ENCODE measurements around the gene DBP. TPM values are rescaled to one million over a fixed set of nuclear protein-coding genes. Genes with fewer than 3 reads are reported as not detected.

DBP gene
- polyA plus RNA-seq, 10 donors = 3.9 to 9.7 (median 6.0) TPM

DNA sequence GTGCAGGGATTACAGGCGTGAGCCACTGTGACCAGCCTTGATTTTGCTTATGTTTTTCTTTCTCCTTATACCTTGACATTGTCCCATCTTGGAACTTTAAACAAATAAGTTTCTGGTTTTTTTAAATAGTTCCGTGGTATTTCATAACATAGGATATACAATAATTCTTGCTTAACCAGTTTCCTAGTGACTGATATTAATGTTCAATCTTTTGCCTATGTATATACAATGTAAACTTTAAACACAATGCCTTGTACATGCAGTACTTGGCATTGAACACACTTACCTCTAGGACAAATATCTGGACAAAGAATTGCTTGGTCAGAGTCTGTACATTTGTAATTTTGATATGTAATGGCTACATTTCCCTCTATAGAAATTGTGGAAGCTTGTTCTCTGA, 55.0 kb downstream of the DBP start:
- no peak for DNase-seq

Other genes starting within 250 kb of the DBP start
- 100 to 1,000 TPM in 9 of 10 donors, 10 to 100 TPM in 1; 99.5 to 140 (median 124) TPM for gene KDELR1, start 245.8 kb downstream of the DBP start, polyA plus RNA-seq (ENCODE audit: insufficient read length in 10 of 10)
- 1 to 10 TPM in 8 of 10 donors, under 1 TPM in 2; 0.83 to 2.5 (median 1.3) TPM for gene GRIN2D, start 243.7 kb downstream of the DBP start, polyA plus RNA-seq (ENCODE audit: insufficient read length in 10 of 10)
- 10 to 100 TPM; 14.9 to 27.8 (median 22.3) TPM for gene GRWD1, start 191.4 kb downstream of the DBP start, polyA plus RNA-seq (ENCODE audit: insufficient read length in 10 of 10)
- 1 to 10 TPM in 2 of 10 donors, under 1 TPM in 8; 0.59 to 1.1 (median 0.72) TPM for gene KCNJ14, start 181.8 kb downstream of the DBP start, polyA plus RNA-seq (ENCODE audit: insufficient read length in 10 of 10)
- gene CYTH2, start 168.0 kb downstream of the DBP start, polyA plus RNA-seq (ENCODE audit: insufficient read length in 10 of 10) = 10 to 100 TPM; 34.8 to 52.0 (median 40.0) TPM
- gene LMTK3, start 125.5 kb downstream of the DBP start, polyA plus RNA-seq (ENCODE audit: insufficient read length in 10 of 10) = under 1 TPM in 7 of 10 donors, not detected in 3; 0.04 to 0.70 (median 0.28) TPM
- gene SULT2B1, start 85.2 kb downstream of the DBP start, polyA plus RNA-seq (ENCODE audit: insufficient read length in 10 of 10) = 1 to 10 TPM in 2 of 10 donors, under 1 TPM in 4, not detected in 4; 0.21 to 3.5 (median 0.40) TPM
- not detected for gene SPACA4, start 30.6 kb downstream of the DBP start, polyA plus RNA-seq (ENCODE audit: insufficient read length in 10 of 10)
- 1 to 10 TPM in 1 of 10 donors, under 1 TPM in 4, not detected in 5; 0.16 to 1.8 (median 0.24) TPM for gene FAM83E, start 22.3 kb downstream of the DBP start, polyA plus RNA-seq (ENCODE audit: insufficient read length in 10 of 10)
- 1,000 to 10,000 TPM; 1,102 to 2,024 (median 1,616) TPM for gene RPL18, start 18.2 kb downstream of the DBP start, polyA plus RNA-seq (ENCODE audit: insufficient read length in 10 of 10)
- gene SPHK2, start 17.9 kb downstream of the DBP start, polyA plus RNA-seq (ENCODE audit: insufficient read length in 10 of 10) = 1 to 10 TPM; 5.3 to 8.5 (median 7.4) TPM
- 10 to 100 TPM in 3 of 10 donors, 1 to 10 TPM in 7; 4.5 to 15.7 (median 9.0) TPM for gene CA11, start 8.8 kb upstream of the DBP start, polyA plus RNA-seq (ENCODE audit: insufficient read length in 10 of 10)
- gene NTN5, start 35.6 kb upstream of the DBP start, polyA plus RNA-seq (ENCODE audit: insufficient read length in 10 of 10) = 1 to 10 TPM in 8 of 10 donors, under 1 TPM in 2; 0.67 to 9.6 (median 2.3) TPM
- 1 to 10 TPM in 2 of 10 donors, under 1 TPM in 8; 0.39 to 1.2 (median 0.83) TPM for gene FUT2, start 58.6 kb upstream of the DBP start, polyA plus RNA-seq (ENCODE audit: insufficient read length in 10 of 10)
- 100 to 1,000 TPM in 6 of 10 donors, 10 to 100 TPM in 4; 47.0 to 137 (median 107) TPM for gene MAMSTR, start 82.3 kb upstream of the DBP start, polyA plus RNA-seq (ENCODE audit: insufficient read length in 10 of 10)
- gene RASIP1, start 103.2 kb upstream of the DBP start, polyA plus RNA-seq (ENCODE audit: insufficient read length in 10 of 10) = 10 to 100 TPM; 18.7 to 28.8 (median 21.7) TPM
- gene IZUMO1, start 109.5 kb upstream of the DBP start, polyA plus RNA-seq (ENCODE audit: insufficient read length in 10 of 10) = 1 to 10 TPM in 4 of 10 donors, under 1 TPM in 6; 0.23 to 2.2 (median 0.94) TPM
- 1 to 10 TPM in 7 of 10 donors, under 1 TPM in 3; 0.62 to 1.9 (median 1.2) TPM for gene FUT1, start 115.3 kb upstream of the DBP start, polyA plus RNA-seq (ENCODE audit: insufficient read length in 10 of 10)
- not detected for gene FGF21, start 118.1 kb upstream of the DBP start, polyA plus RNA-seq (ENCODE audit: insufficient read length in 10 of 10)
- gene BCAT2, start 173.7 kb upstream of the DBP start, polyA plus RNA-seq (ENCODE audit: insufficient read length in 10 of 10) = 10 to 100 TPM; 19.6 to 24.3 (median 22.4) TPM
- 1 to 10 TPM; 2.6 to 4.5 (median 3.2) TPM for gene HSD17B14, start 199.1 kb upstream of the DBP start, polyA plus RNA-seq (ENCODE audit: insufficient read length in 10 of 10)
- gene PLEKHA4, start 231.2 kb upstream of the DBP start, polyA plus RNA-seq (ENCODE audit: insufficient read length in 10 of 10) = 10 to 100 TPM; 23.6 to 43.5 (median 33.1) TPM
- gene PPP1R15A, start 235.0 kb upstream of the DBP start, polyA plus RNA-seq (ENCODE audit: insufficient read length in 10 of 10) = 10 to 100 TPM; 44.3 to 79.0 (median 62.4) TPM

Measured in muscle of back (tissue), 11 donors.